MCF 10A (cell line): Measurements from ENCODE around the gene CFAP61. TPM values are rescaled to one million over a fixed set of nuclear protein-coding genes. Genes with fewer than 3 reads are reported as not detected.

Experiments
- BruUV-seq: library from RNA; stranded (reverse); fragments of 400-500 nt; replicated peaks from 2 replicates; lab custom pipeline; 2021; lab: Mats Ljungman, UMichigan
- CTCF ChIA-PET: fragments of 300-600 bp; sonication (Branson Sonifier 250); formaldehyde crosslinking; extraction: SDS; loops from one replicate; lab custom pipeline; 2021; ENCODE audit warnings: antibody characterized with exemption, inconsistent platforms; lab: Yijun Ruan, JAX
- POLR2A ChIA-PET: fragments of 300-600, 350-650 bp; sonication (Branson Sonifier 250); formaldehyde crosslinking; extraction: SDS; loops from one replicate; lab custom pipeline; 2020; ENCODE audit warnings: antibody characterized with exemption, inconsistent platforms; lab: Yijun Ruan, JAX
- DNase-seq: peaks from one replicate; pipeline ENCODE4 v3.0.0-alpha.2; 2018; ENCODE audit not compliant: unreplicated experiment
- H3K27ac Mint-ChIP-seq: one replicate; pipeline ENCODE4 v1.8.0; 2022; ENCODE audit warnings: mild to moderate bottlenecking, low read depth, mixed read lengths; ENCODE audit not compliant: unreplicated experiment
- H3K27me3 Mint-ChIP-seq: one replicate; pipeline ENCODE4 v1.8.0; 2022; ENCODE audit warnings: mixed read lengths; ENCODE audit not compliant: insufficient read depth, unreplicated experiment
- H3K36me3 Mint-ChIP-seq: one replicate; pipeline ENCODE4 v1.8.0; 2022; ENCODE audit warnings: mild to moderate bottlenecking, moderate library complexity, mixed read lengths; ENCODE audit not compliant: insufficient read depth, unreplicated experiment
- H3K4me1 Mint-ChIP-seq: one replicate; pipeline ENCODE4 v1.8.0; 2022; ENCODE audit warnings: mixed read lengths; ENCODE audit not compliant: insufficient read depth, unreplicated experiment
- H3K4me3 Mint-ChIP-seq: one replicate; pipeline ENCODE4 v1.8.0; 2022; ENCODE audit warnings: mild to moderate bottlenecking, moderate library complexity, mixed read lengths; ENCODE audit not compliant: unreplicated experiment
- H3K9me3 Mint-ChIP-seq: one replicate; pipeline ENCODE4 v1.8.0; 2022; ENCODE audit warnings: mixed read lengths; ENCODE audit not compliant: unreplicated experiment
- intact Hi-C: fragments of 100-400 bp; cut with micrococcal nuclease; formaldehyde crosslinking; loops from 2 replicates; pipeline ENCODE4 v1.14.1; 2022
- total RNA-seq: library from RNA; stranded (reverse); gene quantifications from 2 replicates; pipeline ENCODE4 v1.2.3, GENCODE V29; 2022
- TF ChIP-seq, protein P1 (sequence below): fragments of 200-600 bp; IDR thresholded peaks from one replicate; pipeline ENCODE4 v1.8.0; 2022; ENCODE audit warnings: antibody characterized with exemption, mild to moderate bottlenecking; ENCODE audit not compliant: unreplicated experiment

Gene CFAP61
- total RNA-seq, 1 experiment from 2014 or later = 1.5 TPM

- no peaks in the 10 kb centered on the region for H3K4me1 Mint-ChIP-seq
- CTCF ChIA-PET = interaction anchor here (0.6 kb wide), 1 partner anchor 40 kb away, joined by 3 read pairs; no protein-coding TSS in a partner anchor
- no peak overlapping the region for H3K4me3 Mint-ChIP-seq
- intact Hi-C loops = no loop called here
- BruUV-seq = no TSS peak
- no peak overlapping the region for H3K27ac Mint-ChIP-seq
- H3K27me3 Mint-ChIP-seq = no peaks in the 10 kb centered on the region
- no peak for DNase-seq
- no peaks in the 10 kb centered on the region for H3K36me3 Mint-ChIP-seq
- POLR2A ChIA-PET = interaction anchor here (1.1 kb wide), 1 partner anchor 159 kb away, joined by 3 read pairs; no protein-coding TSS in a partner anchor
- H3K9me3 Mint-ChIP-seq = no peaks in the 10 kb centered on the region
- TF ChIP-seq, protein P1, sequence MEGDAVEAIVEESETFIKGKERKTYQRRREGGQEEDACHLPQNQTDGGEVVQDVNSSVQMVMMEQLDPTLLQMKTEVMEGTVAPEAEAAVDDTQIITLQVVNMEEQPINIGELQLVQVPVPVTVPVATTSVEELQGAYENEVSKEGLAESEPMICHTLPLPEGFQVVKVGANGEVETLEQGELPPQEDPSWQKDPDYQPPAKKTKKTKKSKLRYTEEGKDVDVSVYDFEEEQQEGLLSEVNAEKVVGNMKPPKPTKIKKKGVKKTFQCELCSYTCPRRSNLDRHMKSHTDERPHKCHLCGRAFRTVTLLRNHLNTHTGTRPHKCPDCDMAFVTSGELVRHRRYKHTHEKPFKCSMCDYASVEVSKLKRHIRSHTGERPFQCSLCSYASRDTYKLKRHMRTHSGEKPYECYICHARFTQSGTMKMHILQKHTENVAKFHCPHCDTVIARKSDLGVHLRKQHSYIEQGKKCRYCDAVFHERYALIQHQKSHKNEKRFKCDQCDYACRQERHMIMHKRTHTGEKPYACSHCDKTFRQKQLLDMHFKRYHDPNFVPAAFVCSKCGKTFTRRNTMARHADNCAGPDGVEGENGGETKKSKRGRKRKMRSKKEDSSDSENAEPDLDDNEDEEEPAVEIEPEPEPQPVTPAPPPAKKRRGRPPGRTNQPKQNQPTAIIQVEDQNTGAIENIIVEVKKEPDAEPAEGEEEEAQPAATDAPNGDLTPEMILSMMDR = no peak
These were observed 224.6 kb downstream of the CFAP61 start for GRCh38 chr20:20276811-20277530.

DNA sequence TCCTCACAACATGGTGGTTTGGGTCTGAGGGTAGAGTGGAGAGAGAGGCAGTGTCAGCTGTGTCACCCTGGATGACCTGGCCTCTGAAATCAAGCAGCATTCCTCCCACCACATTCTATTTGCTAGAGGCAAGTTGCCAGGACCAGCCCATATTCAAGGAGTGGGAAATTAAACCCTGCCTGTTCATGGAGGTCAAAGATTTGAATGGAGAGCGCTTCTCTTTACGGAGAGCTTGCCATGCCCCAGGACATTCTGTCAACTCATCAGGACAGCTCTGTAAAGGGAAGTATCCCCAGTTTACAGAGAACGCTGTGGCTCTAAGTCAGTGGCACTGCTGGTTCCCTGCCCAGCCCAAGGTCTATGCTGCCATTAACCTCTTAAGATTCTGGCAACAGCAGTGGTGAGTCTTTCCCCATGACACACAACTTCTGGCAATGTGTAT is 225.6 kb downstream of the CFAP61 start:
- TF ChIP-seq, protein P1 = no peak

GRCh38 chr20:20286061-20286460 is 233.7 kb downstream of the CFAP61 start:
- POLR2A ChIA-PET = no interaction called here
- intact Hi-C loops = no loop called here
- Mint-ChIP-seq H3K36me3 (no peaks in the 10 kb centered on the region), H3K9me3 (peaks cover 18% of the 10 kb centered on the region), H3K4me3 (no peak overlapping the region), H3K27ac (no peak overlapping the region), H3K4me1 (no peaks in the 10 kb centered on the region), H3K27me3 (no peaks in the 10 kb centered on the region)
- CTCF ChIA-PET = no interaction called here
- no TSS peak for BruUV-seq
- TF ChIP-seq, protein P1 = no peak
- no peak for DNase-seq

More for the DNA sequence above, 225.6 kb downstream of the CFAP61 start:
- no peaks in the 10 kb centered on the region for H3K36me3 Mint-ChIP-seq
- DNase-seq = no peak
- BruUV-seq = no TSS peak
- peaks cover under 1% of the 10 kb centered on the region for H3K9me3 Mint-ChIP-seq
- intact Hi-C loops = no loop called here
- H3K27ac Mint-ChIP-seq = no peak overlapping the region
- no peaks in the 10 kb centered on the region for H3K27me3 Mint-ChIP-seq
- ChIA-PET CTCF (interaction anchor here (0.6 to 1.2 kb wide), 2 partner anchors 56 to 582 kb away, joined by 3 read pairs; no protein-coding TSS in a partner anchor), POLR2A (interaction anchor here (0.7 to 1.0 kb wide), 2 partner anchors 13 to 1026 kb away, joined by 3 to 4 read pairs; no protein-coding TSS in a partner anchor)
- no peak overlapping the region for H3K4me3 Mint-ChIP-seq
- H3K4me1 Mint-ChIP-seq = no peaks in the 10 kb centered on the region

- DNase-seq = no peak
- intact Hi-C loops = no loop called here
- Mint-ChIP-seq H3K27ac (no peak overlapping the region), H3K9me3 (peaks cover 7% of the 10 kb centered on the region), H3K4me3 (no peak overlapping the region), H3K4me1 (no peaks in the 10 kb centered on the region), H3K27me3 (no peaks in the 10 kb centered on the region), H3K36me3 (no peaks in the 10 kb centered on the region)
- ChIA-PET CTCF (interaction anchor here (0.6 to 1.3 kb wide), 3 partner anchors 11 to 306 kb away, joined by 3 to 4 read pairs (median 3); no protein-coding TSS in a partner anchor), POLR2A (interaction anchor here (1.1 kb wide), 1 partner anchor 40 kb away, joined by 3 read pairs; no protein-coding TSS in a partner anchor)
- TF ChIP-seq, protein P1 = no peak
- no TSS peak for BruUV-seq
These were observed 237.0 kb downstream of the CFAP61 start for GRCh38 chr20:20289331-20289730.
